ENCODE data around the gene MT1M.
A peak's percentile ranks its signal among the peaks of the same experiment; 100 is the strongest.
"Not testable (repeated sequence)": the region's sequence is repeated elsewhere in the genome, so short reads cannot be mapped to it uniquely, and the experiment has no call there.

Gene MT1M

DNA sequence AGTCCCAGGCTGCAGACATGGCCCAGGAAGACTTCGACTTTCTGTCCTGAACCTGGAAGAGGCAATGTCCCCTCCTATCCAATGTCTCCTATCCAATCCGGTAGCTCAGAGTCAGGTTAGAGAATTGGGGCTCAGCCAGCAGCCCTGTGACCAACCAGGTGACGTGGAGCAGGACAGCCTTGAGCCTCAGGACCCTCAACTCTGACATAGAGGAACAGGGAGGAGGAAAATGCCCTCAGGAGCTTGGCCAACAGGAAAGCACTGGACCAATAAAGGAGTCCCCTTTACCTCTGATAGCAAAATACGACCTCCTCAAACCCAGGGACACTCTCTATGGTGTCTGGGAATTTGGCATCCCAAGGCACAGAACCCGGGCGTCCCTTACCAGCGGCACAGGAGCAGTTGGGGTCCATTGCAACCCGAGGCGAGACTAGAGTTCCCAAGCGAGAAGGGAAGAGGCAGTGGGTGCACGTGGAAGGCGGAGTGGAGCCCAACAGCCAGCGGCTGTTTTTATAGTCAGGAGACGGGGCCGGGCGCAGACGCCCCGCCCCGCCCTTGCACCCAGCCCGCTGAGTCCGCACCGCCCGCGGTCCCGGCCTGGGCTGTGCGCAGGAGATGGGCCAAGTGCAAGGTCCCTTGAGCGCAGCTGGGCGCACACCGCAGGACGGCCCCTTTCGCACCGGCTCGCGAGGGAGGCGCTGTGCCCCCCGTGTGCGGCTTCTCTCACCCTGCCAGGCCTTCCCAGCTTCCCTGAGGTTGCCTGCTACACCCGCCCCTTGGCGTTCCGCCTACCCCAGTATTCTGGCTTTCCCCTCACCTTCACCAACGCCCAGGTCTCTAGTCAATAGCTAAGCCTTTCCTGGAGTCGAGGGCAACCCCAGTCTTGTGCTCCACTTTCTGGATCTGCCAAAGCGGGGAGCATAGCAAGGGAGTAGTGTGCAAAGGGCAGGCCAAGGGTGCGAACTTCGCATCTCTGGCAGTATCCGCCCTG is 35.4 kb downstream of the MT1M start, which contains the start of gene MT1G:
Gene MT1G, minus strand, starts transcription at position 485 of the 991 bp plus-strand sequence. Its CDS starts 72 bp downstream, at position 413.
- CTCF ChIA-PET = interaction anchor here (1.1 to 7.2 kb wide), 3 partner anchors 15 to 96 kb away, joined by 3 to 42 read pairs (median 6); partner anchors contain the start of gene MT1X
- H3K27ac ChIP-seq (ENCODE audit: insufficient read depth in 1 of 2, low read depth in 1 of 2, low read length in 2 of 2, poor library complexity in 1 of 2, severe bottlenecking in 2 of 2) = no peak within 1 kb of the TSS
- no peaks in the 10 kb centered on the region for H3K9me3 ChIP-seq (ENCODE audit: control extremely low read depth in 1 of 5, control insufficient read depth in 4 of 5, insufficient read depth in 2 of 5, low read depth in 1 of 5, low read length in 4 of 5)
- POLR2A ChIA-PET = no interaction called here
- peaks cover 16 to 100% (median 55%) of the 10 kb centered on the region in 5 experiments for H3K27me3 ChIP-seq (replicated peaks in 2 of 5; ENCODE audit: control insufficient read depth in 4 of 5, insufficient read depth in 5 of 5, low read length in 4 of 5)
- 10% methylated on average over 34 of the region's 46 CpGs for WGBS (ENCODE audit: insufficient coverage)
- H3K4me1 ChIP-seq (ENCODE audit: control extremely low read depth in 1 of 4, control insufficient read depth in 4 of 4, insufficient read depth in 4 of 4, low read length in 3 of 4) = peaks cover 0 to 20% (median 7%) of the 10 kb centered on the region in 4 experiments
- peak within 1 kb of the TSS in 3 of 7 experiments; percentile 23 to 32 (median 28) for H3K4me3 ChIP-seq (ENCODE audit: control insufficient read depth in 1 of 7, extremely low read depth in 1 of 7, insufficient read depth in 4 of 7, low read depth in 2 of 7, low read length in 6 of 7)
- no peaks in the 10 kb centered on the region for H3K36me3 ChIP-seq (ENCODE audit: control insufficient read depth in 4 of 4, insufficient read depth in 4 of 4, low read length in 3 of 4)
- peak in 2 of 3 donors; percentile 51 to 60 for DNase-seq

- peak in 1 of 3 donors; percentile 19 for DNase-seq
- Histone ChIP-seq H3K27ac (ENCODE audit: insufficient read depth in 1 of 2, low read depth in 1 of 2, low read length in 2 of 2, poor library complexity in 1 of 2, severe bottlenecking in 2 of 2) (no peak within 1 kb of the TSS), H3K4me1 (ENCODE audit: control extremely low read depth in 1 of 4, control insufficient read depth in 4 of 4, insufficient read depth in 4 of 4, low read length in 3 of 4) (peaks cover 0 to 18% (median 5%) of the 10 kb centered on the region in 4 experiments), H3K27me3 (replicated peaks in 2 of 5; ENCODE audit: control insufficient read depth in 4 of 5, insufficient read depth in 5 of 5, low read length in 4 of 5) (peaks cover 13 to 96% (median 52%) of the 10 kb centered on the region in 5 experiments), H3K4me3 (ENCODE audit: control insufficient read depth in 1 of 7, extremely low read depth in 1 of 7, insufficient read depth in 4 of 7, low read depth in 2 of 7, low read length in 6 of 7) (peak within 1 kb of the TSS in 1 of 7 experiments; percentile 4), H3K9me3 (ENCODE audit: control extremely low read depth in 1 of 5, control insufficient read depth in 4 of 5, insufficient read depth in 2 of 5, low read depth in 1 of 5, low read length in 4 of 5) (no peaks in the 10 kb centered on the region), H3K36me3 (ENCODE audit: control insufficient read depth in 4 of 4, insufficient read depth in 4 of 4, low read length in 3 of 4) (no peaks in the 10 kb centered on the region)
- WGBS (ENCODE audit: insufficient coverage) = 13% methylated on average over 36 of the region's 38 CpGs
- ChIA-PET POLR2A (no interaction called here), CTCF (interaction anchor here (0.6 to 7.2 kb wide), 3 partner anchors 13 to 33 kb away, joined by 3 to 42 read pairs (median 6); partner anchors contain the start of gene MT1X)
Measured at GRCh38 chr16:56669005-56669839, 36.8 kb downstream of the MT1M start, which contains the start of gene MT1H. MT1H (plus strand) TSS chr16:56669814; CDS start chr16:56669885, 71 bp downstream.

- H3K27me3 ChIP-seq (replicated peaks in 2 of 5; ENCODE audit: control insufficient read depth in 4 of 5, insufficient read depth in 5 of 5, low read length in 4 of 5) = peaks cover 8 to 92% (median 46%) of the 10 kb centered on the region in 5 experiments
- H3K27ac ChIP-seq (ENCODE audit: insufficient read depth in 1 of 2, low read depth in 1 of 2, low read length in 2 of 2, poor library complexity in 1 of 2, severe bottlenecking in 2 of 2) = no peak overlapping the region
- POLR2A ChIA-PET = no interaction called here
- no peaks in the 10 kb centered on the region for H3K9me3 ChIP-seq (ENCODE audit: control extremely low read depth in 1 of 5, control insufficient read depth in 4 of 5, insufficient read depth in 2 of 5, low read depth in 1 of 5, low read length in 4 of 5)
- H3K4me3 ChIP-seq (ENCODE audit: control insufficient read depth in 1 of 7, extremely low read depth in 1 of 7, insufficient read depth in 4 of 7, low read depth in 2 of 7, low read length in 6 of 7) = peak overlapping the region in 1 of 7 experiments; percentile 4
- no peak for DNase-seq
- 17% methylated on average over 13 of the region's 19 CpGs for WGBS (ENCODE audit: insufficient coverage)
- H3K36me3 ChIP-seq (ENCODE audit: control insufficient read depth in 4 of 4, insufficient read depth in 4 of 4, low read length in 3 of 4) = no peaks in the 10 kb centered on the region
- peaks cover 0 to 18% (median 5%) of the 10 kb centered on the region in 4 experiments for H3K4me1 ChIP-seq (ENCODE audit: control extremely low read depth in 1 of 4, control insufficient read depth in 4 of 4, insufficient read depth in 4 of 4, low read length in 3 of 4)
- CTCF ChIA-PET = interaction anchor here (0.6 to 7.2 kb wide), 4 partner anchors 8 to 32 kb away, joined by 3 to 42 read pairs (median 3); no protein-coding TSS in a partner anchor
Measured at GRCh38 chr16:56669840-56670619, 37.6 kb downstream of the MT1M start.

GRCh38 chr16:56670620-56670934 is 38.1 kb downstream of the MT1M start:
- no peaks in the 10 kb centered on the region for H3K36me3 ChIP-seq (ENCODE audit: control insufficient read depth in 4 of 4, insufficient read depth in 4 of 4, low read length in 3 of 4)
- ChIA-PET POLR2A (interaction anchor here (0.6 kb wide), 1 partner anchor 68 kb away, joined by 3 read pairs; no protein-coding TSS in a partner anchor), CTCF (interaction anchor here (1.0 to 7.2 kb wide), 4 partner anchors 9 to 32 kb away, joined by 3 to 42 read pairs (median 4); partner anchors contain the start of gene MT1X)
- peaks cover 8 to 92% (median 48%) of the 10 kb centered on the region in 5 experiments for H3K27me3 ChIP-seq (replicated peaks in 2 of 5; ENCODE audit: control insufficient read depth in 4 of 5, insufficient read depth in 5 of 5, low read length in 4 of 5)
- DNase-seq = no peak
- WGBS (ENCODE audit: insufficient coverage) = 71% methylated on average over 2 of the region's 2 CpGs
- no peak overlapping the region for H3K4me3 ChIP-seq (ENCODE audit: control insufficient read depth in 1 of 7, extremely low read depth in 1 of 7, insufficient read depth in 4 of 7, low read depth in 2 of 7, low read length in 6 of 7)
- H3K4me1 ChIP-seq (ENCODE audit: control extremely low read depth in 1 of 4, control insufficient read depth in 4 of 4, insufficient read depth in 4 of 4, low read length in 3 of 4) = peaks cover 0 to 19% (median 6%) of the 10 kb centered on the region in 4 experiments
- H3K9me3 ChIP-seq (ENCODE audit: control extremely low read depth in 1 of 5, control insufficient read depth in 4 of 5, insufficient read depth in 2 of 5, low read depth in 1 of 5, low read length in 4 of 5) = no peaks in the 10 kb centered on the region
- no peak overlapping the region for H3K27ac ChIP-seq (ENCODE audit: insufficient read depth in 1 of 2, low read depth in 1 of 2, low read length in 2 of 2, poor library complexity in 1 of 2, severe bottlenecking in 2 of 2)

GRCh38 chr16:56671691-56672090 is 39.2 kb downstream of the MT1M start:
- POLR2A ChIA-PET; DNase-seq; H3K9me3 ChIP-seq (ENCODE audit: control extremely low read depth in 1 of 5, control insufficient read depth in 4 of 5, insufficient read depth in 2 of 5, low read depth in 1 of 5, low read length in 4 of 5); H3K4me3 ChIP-seq (ENCODE audit: control insufficient read depth in 1 of 7, extremely low read depth in 1 of 7, insufficient read depth in 4 of 7, low read depth in 2 of 7, low read length in 6 of 7); H3K36me3 ChIP-seq (ENCODE audit: control insufficient read depth in 4 of 4, insufficient read depth in 4 of 4, low read length in 3 of 4); H3K27ac ChIP-seq (ENCODE audit: insufficient read depth in 1 of 2, low read depth in 1 of 2, low read length in 2 of 2, poor library complexity in 1 of 2, severe bottlenecking in 2 of 2): not testable (repeated sequence)
- 100% methylated on average over 1 of the region's 2 CpGs for WGBS (ENCODE audit: insufficient coverage)
- CTCF ChIA-PET = interaction anchor here (2.0 to 7.2 kb wide), 2 partner anchors 11 to 30 kb away, joined by 4 to 42 read pairs; partner anchors contain the start of gene MT1X
- Histone ChIP-seq H3K4me1 (ENCODE audit: control extremely low read depth in 1 of 4, control insufficient read depth in 4 of 4, insufficient read depth in 4 of 4, low read length in 3 of 4) (peaks cover 0 to 27% (median 12%) of the 10 kb centered on the region in 4 experiments), H3K27me3 (replicated peaks in 2 of 5; ENCODE audit: control insufficient read depth in 4 of 5, insufficient read depth in 5 of 5, low read length in 4 of 5) (peaks cover 8 to 90% (median 46%) of the 10 kb centered on the region in 5 experiments)

- POLR2A ChIA-PET; H3K9me3 ChIP-seq (ENCODE audit: control extremely low read depth in 1 of 5, control insufficient read depth in 4 of 5, insufficient read depth in 2 of 5, low read depth in 1 of 5, low read length in 4 of 5); H3K36me3 ChIP-seq (ENCODE audit: control insufficient read depth in 4 of 4, insufficient read depth in 4 of 4, low read length in 3 of 4); H3K27ac ChIP-seq (ENCODE audit: insufficient read depth in 1 of 2, low read depth in 1 of 2, low read length in 2 of 2, poor library complexity in 1 of 2, severe bottlenecking in 2 of 2); H3K4me3 ChIP-seq (ENCODE audit: control insufficient read depth in 1 of 7, extremely low read depth in 1 of 7, insufficient read depth in 4 of 7, low read depth in 2 of 7, low read length in 6 of 7); DNase-seq: not testable (repeated sequence)
- CTCF ChIA-PET = interaction anchor here (1.2 to 7.2 kb wide), 4 partner anchors 11 to 121 kb away, joined by 4 to 42 read pairs (median 5); partner anchors contain the start of gene MT1X
- 100% methylated on average over 2 of the region's 3 CpGs for WGBS (ENCODE audit: insufficient coverage)
- H3K4me1 ChIP-seq (ENCODE audit: control extremely low read depth in 1 of 4, control insufficient read depth in 4 of 4, insufficient read depth in 4 of 4, low read length in 3 of 4) = peaks cover 0 to 27% (median 12%) of the 10 kb centered on the region in 4 experiments
- H3K27me3 ChIP-seq (replicated peaks in 2 of 5; ENCODE audit: control insufficient read depth in 4 of 5, insufficient read depth in 5 of 5, low read length in 4 of 5) = peaks cover 8 to 90% (median 45%) of the 10 kb centered on the region in 5 experiments
Measured at GRCh38 chr16:56672171-56672570, 39.7 kb downstream of the MT1M start.
